ENCODE results near the gene HAAO.

The HAAO gene

GRCh38 chr2:42792087-42792582 lies 248 bp downstream of the HAAO start:
- DNase-seq = no peak

GRCh38 chr2:42791606-42792005 lies 777 bp downstream of the HAAO start:
- DNase-seq = no peak

- no peak for DNase-seq
Measured at GRCh38 chr2:42789751-42790150, 2.6 kb downstream of the HAAO start.

- DNase-seq = no peak
Measured at GRCh38 chr2:42788882-42789281, 3.5 kb downstream of the HAAO start.

DNA sequence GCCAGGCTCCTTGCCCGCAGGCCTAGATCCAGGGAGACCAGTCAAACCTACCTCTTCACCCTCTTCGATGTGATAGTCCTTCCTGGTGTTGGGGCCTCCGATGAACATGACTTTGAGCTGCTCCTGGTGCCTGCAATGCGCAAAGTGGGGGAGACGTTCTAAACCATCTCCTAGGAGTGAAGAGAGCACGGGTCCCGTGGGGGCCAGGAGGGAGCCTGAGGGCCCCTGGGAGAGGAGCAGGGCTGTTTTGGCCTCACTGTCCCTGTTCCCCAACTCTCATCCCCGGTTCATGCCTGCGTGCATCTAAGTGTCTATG lies 3.9 kb downstream of the HAAO start:
- DNase-seq = no peak

DNA sequence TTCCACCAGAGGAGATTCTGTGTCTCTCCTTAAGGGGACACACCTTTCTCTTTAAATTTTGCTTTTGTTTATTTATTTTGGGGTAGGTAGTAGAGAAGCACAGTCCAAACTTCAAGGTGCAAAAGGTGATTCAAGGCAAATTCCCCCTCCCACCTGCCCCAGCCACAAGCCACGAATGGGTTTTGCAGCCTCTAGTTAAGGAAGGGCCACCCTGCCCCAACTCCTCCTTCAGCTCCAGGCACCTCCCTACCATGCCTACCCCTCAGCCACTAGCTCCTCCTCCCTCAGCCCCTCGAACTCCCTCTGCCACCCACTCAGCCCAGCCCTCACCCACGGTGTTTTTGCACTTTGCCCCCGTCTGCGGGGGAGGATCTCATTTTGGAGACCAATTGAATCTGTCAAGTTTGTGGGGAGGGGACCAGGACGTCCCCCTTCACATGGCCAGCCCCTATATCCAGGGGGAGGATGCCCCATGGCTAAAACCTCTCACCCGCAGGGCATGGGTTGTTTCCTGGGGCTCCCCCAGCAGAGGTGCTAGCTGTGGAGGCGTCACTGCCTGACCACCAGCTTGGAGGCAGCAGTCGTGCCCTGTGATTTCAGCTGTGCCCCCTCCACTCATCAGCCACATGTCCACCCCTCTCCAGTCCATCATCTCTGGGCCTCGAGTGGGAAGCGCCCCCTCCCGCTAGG lies 4.5 kb downstream of the HAAO start:
- no peak for DNase-seq

DNA sequence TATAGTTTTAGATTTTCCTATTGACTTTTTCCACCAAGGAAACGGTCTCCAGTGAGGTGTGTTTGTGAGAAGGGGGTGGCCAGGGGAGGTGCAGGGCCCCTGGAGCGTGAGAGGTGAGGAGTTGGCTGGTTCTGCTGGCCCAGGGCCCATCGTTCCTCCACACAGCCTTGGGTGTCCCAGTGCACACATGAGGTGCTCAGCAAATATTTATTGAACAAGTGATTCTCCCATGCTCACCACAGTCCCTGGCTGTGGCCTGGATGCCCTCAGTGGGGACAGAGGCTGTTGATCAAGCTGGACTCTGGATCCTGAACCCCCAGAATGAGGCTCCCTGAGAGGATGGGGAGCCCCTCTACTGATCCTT lies 5.0 kb downstream of the HAAO start:
- no peak for DNase-seq

DNA sequence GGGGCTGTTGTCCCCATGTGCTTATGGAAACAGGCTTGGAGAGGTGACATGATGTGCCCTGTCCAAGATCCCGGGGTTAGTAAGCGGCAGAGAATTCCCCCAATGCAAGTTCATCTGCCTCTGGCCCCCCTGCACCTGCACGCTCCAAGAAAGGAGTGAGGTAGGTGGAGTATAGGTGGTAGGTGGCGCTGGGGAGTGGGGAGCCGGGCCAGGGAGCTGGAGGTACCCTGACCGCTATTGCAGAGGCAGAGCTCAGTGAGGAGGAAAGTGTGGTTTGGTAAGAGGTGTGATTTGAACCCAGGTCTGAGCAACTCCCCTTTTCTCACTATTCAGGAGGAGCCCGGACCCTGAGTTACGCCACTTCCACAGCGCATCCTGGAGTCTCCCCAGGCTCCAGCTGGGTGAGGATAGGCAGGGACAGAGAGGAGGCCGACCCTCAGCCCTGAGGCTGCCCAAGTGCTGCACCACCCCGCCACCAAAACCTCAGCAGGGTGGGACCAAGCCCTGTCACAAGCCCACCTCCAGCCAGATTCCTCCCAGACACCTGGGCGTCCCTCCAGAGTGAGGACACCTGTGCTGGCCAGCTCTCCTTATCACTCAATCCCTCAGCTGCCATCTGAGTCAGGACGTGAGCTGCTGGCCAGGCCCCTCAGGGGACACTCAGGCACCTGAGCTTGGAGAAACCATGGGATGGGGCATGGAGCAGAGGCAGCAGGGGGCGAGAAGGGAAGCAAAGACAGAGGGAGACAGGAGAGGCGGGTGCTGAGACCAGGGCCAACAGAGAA lies 5.6 kb downstream of the HAAO start:
- DNase-seq = no peak

GRCh38 chr2:42784204-42784880 lies 8.0 kb downstream of the HAAO start:
- no peak for DNase-seq

DNA sequence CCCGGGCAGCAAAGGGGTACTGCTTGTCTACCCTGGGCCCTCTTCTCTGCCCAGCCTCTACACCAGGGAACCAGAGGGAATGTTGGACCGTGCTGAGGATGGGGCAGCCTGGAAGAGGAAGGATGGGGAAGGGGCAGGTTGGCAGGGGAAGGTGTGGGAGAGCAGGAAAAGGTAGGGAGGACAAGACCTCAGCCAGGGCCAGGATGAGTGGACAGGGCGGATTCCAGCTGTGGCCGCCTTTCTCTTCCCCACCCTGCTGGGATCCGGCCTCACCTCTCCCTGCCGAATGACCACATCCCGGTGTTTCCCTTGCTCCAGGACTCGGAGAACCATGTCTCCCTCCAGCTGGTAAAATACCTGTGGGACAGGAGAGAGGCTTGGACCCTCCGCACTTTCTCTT lies 8.9 kb downstream of the HAAO start:
- no peak for DNase-seq

DNA sequence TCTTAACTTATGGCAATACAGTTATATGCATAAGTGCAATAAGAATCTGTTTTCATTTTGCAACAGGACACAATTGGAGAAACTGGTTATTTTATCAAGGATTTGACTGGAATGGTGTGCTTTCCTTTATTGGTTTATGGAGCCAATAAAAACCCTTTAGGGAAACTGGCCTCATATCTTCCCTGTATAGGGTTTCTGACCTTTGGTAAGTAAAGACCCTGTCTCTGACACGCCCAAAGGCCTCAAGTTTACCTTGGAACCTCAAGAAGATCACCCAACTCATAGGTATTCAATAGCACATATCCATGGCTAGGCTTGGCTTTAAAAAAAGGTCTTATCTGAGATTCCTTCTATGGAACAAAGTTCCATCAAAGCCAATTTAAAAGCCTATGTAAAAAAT lies 11.2 kb downstream of the HAAO start:
- DNase-seq = no peak

- no peak for DNase-seq
Measured at GRCh38 chr2:42777883-42778805, 14.2 kb downstream of the HAAO start.

- DNase-seq = no peak
Measured at GRCh38 chr2:42775810-42776209, 16.6 kb downstream of the HAAO start.

DNA sequence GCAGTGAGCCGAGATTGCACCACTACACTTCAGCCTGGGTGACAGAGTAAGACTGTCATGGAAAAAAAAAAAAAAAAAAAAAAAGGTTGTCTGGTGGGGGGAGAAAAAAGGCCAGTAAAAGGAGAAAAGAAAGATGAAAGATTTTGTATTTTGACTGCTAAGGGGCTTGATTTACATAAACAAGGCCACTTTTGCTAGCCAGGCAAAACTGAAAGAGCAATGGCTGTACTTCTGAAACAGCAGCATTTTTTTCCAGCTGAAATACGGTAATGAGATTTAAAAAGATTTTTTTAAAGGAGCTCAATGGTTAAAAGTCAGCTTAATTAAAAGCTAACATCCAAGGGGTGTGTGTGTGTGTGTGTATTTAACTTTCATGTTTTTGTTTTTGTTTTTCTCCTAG lies 17.2 kb downstream of the HAAO start:
- no peak for DNase-seq

DNA sequence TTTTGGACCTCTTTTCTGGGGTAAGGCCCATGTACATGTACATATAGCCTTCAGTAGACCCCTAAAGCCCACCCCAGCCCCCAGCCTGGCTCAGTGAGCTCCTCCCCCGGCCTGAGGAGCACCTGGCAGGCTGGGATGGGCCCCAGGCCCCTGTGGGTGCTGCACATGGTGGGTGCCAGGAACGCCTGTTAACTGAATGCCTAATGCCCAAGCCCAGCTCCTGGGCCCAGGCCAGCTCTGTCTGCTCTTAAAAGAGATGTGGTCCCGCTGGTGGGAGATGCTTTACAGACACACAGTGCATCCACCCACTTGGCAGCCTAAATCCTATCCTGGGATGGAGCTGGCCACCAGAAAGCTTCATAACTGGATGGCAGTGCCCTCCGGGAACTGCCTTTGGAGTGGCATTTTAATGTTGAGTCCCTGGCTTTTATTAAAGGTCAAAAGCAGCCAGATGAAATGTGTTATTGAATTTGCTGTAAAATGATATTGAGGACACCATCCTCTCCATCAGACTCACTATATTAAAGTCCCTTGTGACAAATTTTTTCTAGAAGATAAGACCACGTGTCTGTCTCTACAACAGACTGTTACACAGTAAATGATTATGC lies 20.7 kb downstream of the HAAO start:
- DNase-seq = no peak

DNA sequence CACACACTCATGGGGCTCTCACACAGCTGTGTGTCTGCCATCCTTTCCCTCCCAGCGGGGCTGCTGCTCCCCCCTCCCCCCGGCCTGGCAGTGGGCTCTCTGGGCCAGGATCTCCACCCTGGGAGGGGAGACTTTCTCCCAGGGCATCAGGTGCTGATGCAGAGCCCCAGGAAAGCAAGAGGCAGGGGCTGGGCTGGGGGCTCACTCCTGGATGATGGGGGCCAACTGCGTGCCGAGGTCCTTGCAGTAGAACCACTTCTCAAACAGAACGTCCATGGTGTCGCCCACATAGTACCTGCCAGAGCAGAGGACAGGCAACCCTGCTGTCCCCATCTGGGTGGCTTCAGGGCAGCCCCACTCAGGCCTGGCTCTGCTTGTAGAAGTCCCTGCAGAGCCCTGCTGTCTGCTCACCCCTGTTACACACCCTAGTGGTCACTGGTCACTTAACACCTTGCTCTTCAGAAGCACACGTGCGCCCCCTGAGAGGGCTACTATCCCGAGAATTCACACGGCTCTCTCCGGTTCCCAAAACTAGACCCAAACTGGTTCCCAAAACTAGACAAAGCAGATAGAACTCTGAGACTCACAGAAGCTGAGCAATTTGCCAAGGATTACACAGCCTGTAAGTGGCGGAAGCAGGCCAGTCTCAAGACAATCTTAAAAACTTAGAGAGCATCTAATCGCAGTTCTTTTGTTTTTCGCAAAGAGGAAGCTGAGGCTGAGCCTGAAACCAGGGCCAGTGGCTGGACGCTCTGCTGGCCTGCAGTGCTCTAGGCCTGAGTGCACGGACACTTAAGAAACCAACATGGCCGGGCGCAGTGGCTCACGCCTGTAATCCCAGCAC lies 21.9 kb downstream of the HAAO start:
- peak; percentile 28 for DNase-seq

GRCh38 chr2:42769583-42770287 lies 22.6 kb downstream of the HAAO start:
- no peak for DNase-seq

DNA sequence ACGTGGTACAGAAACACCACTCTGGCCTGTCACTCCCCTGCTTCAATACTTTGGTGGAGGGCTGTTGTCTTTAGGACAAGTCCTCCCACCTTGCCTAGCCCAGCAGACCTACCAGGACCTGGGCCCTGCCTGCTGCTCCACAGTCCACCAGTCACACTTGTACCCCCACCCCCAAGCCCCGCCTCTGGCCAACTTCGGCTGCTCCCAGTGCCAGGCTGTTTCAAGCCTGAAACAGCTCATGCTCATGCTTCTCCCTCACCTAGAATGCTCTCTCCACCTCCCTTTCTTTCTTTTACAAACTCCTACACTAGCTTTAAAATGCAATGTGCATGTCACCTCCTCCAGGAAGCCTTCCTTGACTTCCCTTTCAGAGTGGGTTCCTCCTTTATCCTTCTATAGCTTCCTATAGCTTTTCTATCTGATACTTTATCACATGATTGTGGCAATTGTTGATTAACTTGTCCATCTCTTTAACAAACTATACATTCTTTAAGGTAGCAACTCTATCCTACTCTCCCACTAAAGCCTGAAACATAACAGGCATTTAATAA lies 23.6 kb downstream of the HAAO start:
- DNase-seq = no peak

DNA sequence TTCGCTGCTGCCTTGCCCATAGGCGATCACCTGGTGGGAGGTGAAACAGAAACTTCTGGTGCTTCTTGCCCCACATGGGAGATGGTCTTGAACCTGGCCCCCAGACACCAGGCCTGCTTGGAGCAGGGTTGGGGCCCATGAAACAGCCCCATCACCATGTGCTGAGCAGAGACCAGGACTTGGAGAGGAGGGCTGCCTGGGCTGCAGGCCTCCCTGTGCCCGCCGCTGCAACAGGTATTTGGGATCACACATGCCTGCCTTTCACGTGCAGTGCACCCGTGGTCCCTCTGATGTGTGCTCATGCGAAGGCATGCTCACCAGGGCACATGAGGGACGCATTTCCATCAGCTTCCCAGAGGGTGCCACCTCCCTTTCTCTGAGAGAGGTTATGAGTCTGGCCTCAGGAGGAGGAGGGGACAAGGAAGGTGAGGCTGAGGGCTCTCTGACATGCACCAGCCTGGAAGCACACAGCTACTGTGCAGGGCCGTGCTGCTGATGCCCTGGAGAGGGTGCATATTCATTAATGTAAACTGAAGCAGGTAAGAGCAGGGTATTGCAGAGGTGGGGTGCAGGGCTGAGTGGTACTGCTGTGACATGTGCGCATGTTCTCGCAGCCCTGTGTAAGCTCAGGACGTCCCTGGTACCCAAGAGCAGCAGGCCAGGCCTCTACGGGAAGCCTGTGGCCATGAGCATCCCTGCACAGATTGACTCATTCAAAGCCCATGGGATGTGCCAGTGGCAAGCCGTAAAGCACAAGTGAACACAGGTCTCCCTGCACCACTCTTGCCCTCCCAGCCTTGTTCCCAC lies 24.3 kb downstream of the HAAO start:
- no peak for DNase-seq
